Astrocyte (in vitro differentiated cells and primary cell): ENCODE results near the gene USP22. TPM values are rescaled to one million over a fixed set of nuclear protein-coding genes. Genes with fewer than 3 reads are reported as not detected.

Source experiments
- DNase-seq: peaks from one replicate; pipeline ENCODE4 v3.0.0-alpha.2; 2010; ENCODE audit warnings: low read depth
- FAIRE-seq: peaks from 2 replicates; lab custom pipeline; 2011; peaks lifted over from hg19 to GRCh38; lab: Jason Lieb, UNC
- H2AFZ ChIP-seq: 2 replicates; pipeline ENCODE4 v1.6.0; 2012; ENCODE audit warnings: low read depth, low read length, inconsistent platforms
- H3K27ac ChIP-seq: 2 replicates; pipeline ENCODE4 v1.5.1; 2011; ENCODE audit warnings: low read depth, low read length, inconsistent platforms
- H3K27me3 ChIP-seq: 2 replicates; pipeline ENCODE4 v1.6.0; 2011; ENCODE audit warnings: low read length, inconsistent platforms; ENCODE audit not compliant: insufficient read depth
- H3K36me3 ChIP-seq: 2 replicates; pipeline ENCODE4 v1.5.1; 2011; ENCODE audit warnings: low read length, inconsistent platforms; ENCODE audit not compliant: insufficient read depth
- H3K4me1 ChIP-seq: 2 replicates; pipeline ENCODE4 v1.5.1; 2011; ENCODE audit warnings: low read length, inconsistent platforms; ENCODE audit not compliant: insufficient read depth
- H3K4me2 ChIP-seq: 2 replicates; pipeline ENCODE4 v1.6.0; 2012; ENCODE audit warnings: low read length, inconsistent platforms
- H3K4me3 ChIP-seq: 2 replicates; pipeline ENCODE4 v1.5.1; 2011; ENCODE audit warnings: low read depth, mild to moderate bottlenecking, low read length, inconsistent platforms; ENCODE audit not compliant: insufficient read depth
- H3K79me2 ChIP-seq: 2 replicates; pipeline ENCODE4 v1.6.0; 2012; ENCODE audit warnings: mild to moderate bottlenecking, low read length, inconsistent platforms; ENCODE audit not compliant: insufficient read depth
- H3K9ac ChIP-seq: 2 replicates; pipeline ENCODE4 v1.6.0; 2012; ENCODE audit warnings: mild to moderate bottlenecking, low read length, inconsistent platforms
- H3K9me3 ChIP-seq: 2 replicates; pipeline ENCODE4 v1.5.1; 2012; ENCODE audit warnings: low read depth, mild to moderate bottlenecking, low read length, inconsistent platforms; ENCODE audit not compliant: insufficient read depth
- H4K20me1 ChIP-seq: 2 replicates; pipeline ENCODE4 v1.6.0; 2012; ENCODE audit warnings: low read length, inconsistent platforms; ENCODE audit not compliant: insufficient read depth
- H3K27ac Mint-ChIP-seq: one replicate; pipeline ENCODE4 v1.8.0; 2021; ENCODE audit warnings: mild to moderate bottlenecking, mixed read lengths; ENCODE audit not compliant: unreplicated experiment
- H3K27me3 Mint-ChIP-seq: one replicate; pipeline ENCODE4 v1.8.0; 2021; ENCODE audit warnings: low read depth, mixed read lengths; ENCODE audit not compliant: unreplicated experiment
- H3K36me3 Mint-ChIP-seq: one replicate; pipeline ENCODE4 v1.8.0; 2021; ENCODE audit warnings: low read depth, mixed read lengths; ENCODE audit not compliant: unreplicated experiment
- H3K4me1 Mint-ChIP-seq: one replicate; pipeline ENCODE4 v1.8.0; 2021; ENCODE audit warnings: low read depth, mixed read lengths; ENCODE audit not compliant: unreplicated experiment
- H3K4me3 Mint-ChIP-seq: one replicate; pipeline ENCODE4 v1.8.0; 2021; ENCODE audit warnings: mild to moderate bottlenecking, moderate library complexity, mixed read lengths; ENCODE audit not compliant: unreplicated experiment
- H3K9me3 Mint-ChIP-seq: one replicate; pipeline ENCODE4 v1.8.0; 2021; ENCODE audit warnings: mild to moderate bottlenecking, mixed read lengths; ENCODE audit not compliant: unreplicated experiment
- CTCF ChIP-seq: IDR thresholded peaks from 2 replicates; pipeline ENCODE4 v1.5.1; 2011; ENCODE audit warnings: low read depth, mild to moderate bottlenecking, inconsistent platforms, low read length, moderate library complexity; ENCODE audit not compliant: insufficient read depth
- EZH2 ChIP-seq: IDR thresholded peaks from 2 replicates; pipeline ENCODE4 v1.6.1; 2012; ENCODE audit warnings: mild to moderate bottlenecking, low read length, inconsistent platforms; ENCODE audit not compliant: insufficient read depth
- total RNA-seq: library from RNA; stranded (reverse); gene quantifications from 2 replicates; pipeline ENCODE4 v1.2.1, GENCODE V29; 2021

USP22 gene
- total RNA-seq, 1 donor from 2014 or later, result 266 TPM

- no peaks in the 10 kb centered on the region for H3K27me3 Mint-ChIP-seq
- Histone ChIP-seq H3K27me3 (no peaks in the 10 kb centered on the region), H3K4me1 (peaks cover 12% of the 10 kb centered on the region), H3K79me2 (peaks cover 95% of the 10 kb centered on the region), H3K4me3 (no peak overlapping the region), H3K9me3 (no peaks in the 10 kb centered on the region), H3K9ac (no peak overlapping the region), H4K20me1 (peaks cover 95% of the 10 kb centered on the region), H3K4me2 (no peak overlapping the region), H2AFZ (no peak overlapping the region), H3K27ac (no peak overlapping the region), H3K36me3 (peaks cover 79% of the 10 kb centered on the region)
- peaks cover 43% of the 10 kb centered on the region for H3K36me3 Mint-ChIP-seq
- no peak for FAIRE-seq
- no peak for DNase-seq
- TF ChIP-seq EZH2 (no peak), CTCF (no peak)
- H3K4me1 Mint-ChIP-seq, result peaks cover 12% of the 10 kb centered on the region
- no peaks in the 10 kb centered on the region for H3K9me3 Mint-ChIP-seq
- no peak overlapping the region for H3K27ac Mint-ChIP-seq
- H3K4me3 Mint-ChIP-seq, result no peak overlapping the region
Measured at GRCh38 chr17:21004016-21004930, 38.5 kb downstream of the USP22 start.

GRCh38 chr17:21003007-21003621 is 39.7 kb downstream of the USP22 start:
- H3K27ac ChIP-seq, result no peak overlapping the region
- peaks cover 95% of the 10 kb centered on the region for H4K20me1 ChIP-seq
- H3K4me3 ChIP-seq, result no peak overlapping the region
- H3K27me3 ChIP-seq, result no peaks in the 10 kb centered on the region
- H3K4me1 ChIP-seq, result peaks cover 12% of the 10 kb centered on the region
- peaks cover 70% of the 10 kb centered on the region for H3K36me3 ChIP-seq
- H3K9me3 Mint-ChIP-seq, result no peaks in the 10 kb centered on the region
- H3K9ac ChIP-seq, result no peak overlapping the region
- no peak overlapping the region for H3K4me2 ChIP-seq
- peak overlapping the region; percentile 53 for H3K27ac Mint-ChIP-seq
- no peak for DNase-seq
- H3K9me3 ChIP-seq, result no peaks in the 10 kb centered on the region
- H3K36me3 Mint-ChIP-seq, result peaks cover 50% of the 10 kb centered on the region
- peaks cover 90% of the 10 kb centered on the region for H3K79me2 ChIP-seq
- no peak for FAIRE-seq
- no peak overlapping the region for H3K4me3 Mint-ChIP-seq
- H3K27me3 Mint-ChIP-seq, result no peaks in the 10 kb centered on the region
- peaks cover 21% of the 10 kb centered on the region for H3K4me1 Mint-ChIP-seq
- TF ChIP-seq EZH2, result no peak
- TF ChIP-seq CTCF, result no peak
- no peak overlapping the region for H2AFZ ChIP-seq
